Cardiac septum (tissue), 1 donor: ENCODE measurements around the gene WNT3A. TPM values are rescaled to one million over a fixed set of nuclear protein-coding genes. Genes with fewer than 3 reads are reported as not detected.

Source experiments
- DNase-seq: peaks from one replicate; pipeline ENCODE4 v3.0.0-alpha.2; 2020; ENCODE audit warnings: low spot score
- intact Hi-C: fragments of 100-400 bp; cut with DNase I; formaldehyde crosslinking; loops from one replicate; pipeline ENCODE4 v1.14.0; 2022
- total RNA-seq: library from RNA; stranded (reverse); fragmentation: NEBNext Ultra II Directional; extraction: Animal tissue kit (Norgen Biotek cat#: 25700); gene quantifications from one replicate; pipeline ENCODE4 v1.2.1, GENCODE V29; 2021
- donor health status: DM: no; HTN: no; CAD: no.

WNT3A gene
- total RNA-seq, 1 donor from 2014 or later, result not detected

- peak; percentile 66 for DNase-seq
- intact Hi-C loops, result no loop called here
Measured at GRCh38 chr1:228063251-228064191, 56.7 kb downstream of the WNT3A start.

DNA sequence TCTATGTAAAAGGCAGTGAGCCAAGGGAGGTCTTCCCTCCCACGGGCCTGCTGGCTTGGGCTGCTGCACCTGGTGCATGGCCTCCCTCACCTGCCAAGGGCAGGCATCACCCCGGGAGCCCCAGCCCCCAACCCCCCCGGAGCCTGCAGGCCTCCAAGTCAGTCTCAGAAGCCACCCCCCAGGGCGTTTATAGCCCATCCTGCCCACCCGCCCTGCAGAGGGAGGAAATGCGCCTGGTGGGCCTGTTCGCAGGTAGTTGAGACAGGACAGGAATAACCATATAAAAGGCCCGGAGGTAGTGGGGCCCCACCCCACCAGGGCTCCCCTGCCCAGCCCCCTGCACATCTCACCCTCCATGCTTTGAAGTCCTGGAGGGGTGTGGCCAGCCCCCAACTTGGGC lies 57.5 kb downstream of the WNT3A start:
- intact Hi-C loops, result no loop called here
- DNase-seq, result no peak

- intact Hi-C loops, result no loop called here
Measured at GRCh38 chr1:228064741-228065542, 58.1 kb downstream of the WNT3A start.

DNA sequence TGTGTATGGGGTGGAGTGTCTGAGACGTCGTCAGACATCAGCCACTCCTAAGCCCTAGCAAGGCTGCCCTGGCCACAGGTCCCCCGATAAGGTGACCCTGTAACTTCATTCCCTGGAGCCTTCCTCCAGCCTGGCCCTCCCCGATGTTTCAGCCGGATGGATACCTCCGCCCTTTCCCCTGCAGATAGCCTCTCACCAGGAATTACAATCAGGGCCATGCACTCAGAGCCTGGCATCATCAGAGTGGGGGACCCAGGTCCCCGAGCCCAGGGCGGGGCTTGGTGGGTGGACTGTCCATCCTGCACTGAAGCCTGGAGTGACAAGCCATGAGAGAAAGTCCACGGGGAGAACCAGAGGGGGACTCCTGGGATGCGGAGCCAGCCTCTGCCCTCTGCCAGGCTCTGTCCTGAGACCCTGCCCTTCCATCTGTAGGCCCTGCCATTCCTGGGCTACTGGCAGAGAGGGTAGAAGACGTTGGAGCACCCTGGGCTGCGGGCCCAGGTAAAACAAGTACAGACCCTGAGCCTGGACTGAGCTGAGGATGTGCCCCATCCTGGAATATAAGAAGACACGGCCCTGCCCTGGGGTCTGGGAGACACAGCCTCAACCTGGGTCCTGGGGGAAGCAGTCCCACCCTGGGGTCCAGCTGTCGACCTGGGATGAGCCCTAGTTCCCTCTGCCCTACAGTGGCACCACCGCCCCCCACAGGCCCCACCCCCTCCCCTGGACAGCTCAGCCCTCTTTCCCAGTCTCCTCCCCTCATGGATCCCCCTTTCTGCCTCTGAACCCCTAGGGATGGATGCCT lies 58.9 kb downstream of the WNT3A start:
- DNase-seq, result no peak
- intact Hi-C loops, result no loop called here

More at GRCh38 chr1:228064741-228065542, 58.1 kb downstream of the WNT3A start:
- peak; percentile 54 for DNase-seq

DNA sequence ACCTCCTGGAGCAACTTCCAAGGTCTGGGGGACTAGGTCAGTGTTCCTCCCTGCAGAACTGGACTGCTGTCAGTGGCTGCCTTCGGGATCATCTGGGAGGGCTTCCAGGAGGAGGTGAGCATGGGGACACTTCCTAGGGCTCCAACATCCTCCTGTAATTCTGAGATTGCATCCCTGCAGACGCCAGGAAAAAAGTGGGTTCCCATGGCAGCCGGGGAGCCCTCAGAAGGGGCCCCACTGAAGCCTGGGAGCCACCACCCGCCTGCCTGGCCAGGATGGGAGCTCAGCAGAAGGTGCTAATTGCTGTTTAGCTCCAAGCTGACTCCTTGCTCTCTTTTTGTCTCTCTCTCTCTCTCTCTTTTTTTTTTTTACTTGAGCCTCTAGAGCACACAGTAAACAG lies 59.6 kb downstream of the WNT3A start:
- intact Hi-C loops, result no loop called here
- no peak for DNase-seq

DNA sequence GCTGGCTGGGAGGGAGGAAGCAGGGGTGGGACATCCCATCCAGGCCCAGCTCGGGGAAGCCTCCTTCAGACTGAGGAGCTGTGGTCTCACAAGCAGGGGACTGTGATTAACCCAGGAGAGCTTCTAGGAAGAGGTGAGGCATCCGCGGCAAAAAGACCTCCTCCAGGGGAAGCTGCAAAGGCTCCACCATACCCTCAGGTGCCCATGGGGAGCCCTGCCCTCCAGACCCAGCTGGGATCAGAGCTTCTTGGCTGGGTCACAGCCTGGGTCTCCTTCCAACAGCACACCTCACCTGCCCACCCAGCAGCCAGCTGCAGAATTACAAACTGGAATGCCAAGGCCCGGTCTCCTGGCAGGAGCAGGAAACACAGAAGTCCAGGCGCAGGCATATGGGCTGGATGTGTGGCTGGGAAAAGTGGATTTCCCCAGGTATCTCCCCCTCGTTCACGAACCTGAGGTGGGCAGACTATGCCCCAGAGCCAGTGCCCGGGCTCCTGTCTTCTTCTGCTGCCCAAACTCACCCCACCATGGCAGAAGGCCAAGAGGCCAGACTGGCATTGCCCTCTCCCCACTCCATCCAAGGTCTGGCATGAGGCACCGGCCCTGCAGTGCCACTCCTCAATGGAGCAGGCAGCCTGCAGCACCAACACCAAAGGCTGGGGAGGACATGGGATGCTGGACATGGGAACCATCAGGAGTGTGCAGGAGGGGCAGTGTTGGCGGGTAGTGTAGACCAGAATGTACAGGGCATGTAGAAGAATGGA lies 60.3 kb downstream of the WNT3A start:
- no peak for DNase-seq
- intact Hi-C loops, result no loop called here

DNA sequence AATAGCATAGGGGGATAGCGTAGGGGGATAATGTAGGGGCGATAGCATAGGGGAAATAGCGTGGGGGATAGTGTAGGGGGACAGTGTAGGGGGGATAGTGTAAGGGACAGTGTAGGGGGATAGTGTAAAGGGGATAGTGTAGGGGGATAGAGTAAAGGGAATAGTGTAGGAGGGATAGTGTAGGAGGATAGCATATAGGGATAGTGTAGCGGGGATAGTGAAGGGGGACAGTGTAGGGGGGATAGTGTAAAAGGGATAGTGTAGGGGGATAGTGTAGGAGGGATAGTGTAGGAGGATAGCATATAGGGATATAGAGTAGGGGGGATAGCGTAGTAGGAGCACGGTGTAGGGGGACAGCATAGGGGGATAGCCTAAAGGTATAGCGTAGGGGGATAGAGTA lies 61.6 kb downstream of the WNT3A start:
- intact Hi-C loops, result no loop called here
- DNase-seq, result no peak

DNA sequence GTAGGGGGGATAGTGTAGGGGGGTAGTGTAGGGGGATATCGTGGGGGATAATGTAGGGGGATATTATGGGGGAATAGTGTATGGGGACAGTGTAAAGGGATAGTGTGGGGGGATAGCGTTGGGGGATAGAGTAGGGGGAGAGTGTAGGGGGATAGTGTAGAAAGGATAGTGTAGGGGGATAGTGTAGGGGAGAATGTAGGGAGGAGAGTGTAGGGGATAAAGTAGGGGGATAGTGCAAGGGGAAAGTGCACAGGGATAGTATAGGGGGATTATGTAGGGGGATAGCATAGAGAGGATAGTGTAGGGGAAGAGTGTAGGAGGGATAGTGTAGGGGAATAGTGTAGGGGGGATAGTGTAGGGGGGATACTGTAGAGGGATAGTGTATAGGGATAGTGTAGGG lies 63.4 kb downstream of the WNT3A start:
- intact Hi-C loops, result loop anchor here (5.0 kb wide), 1 partner anchor 68 kb away; no protein-coding TSS in a partner anchor
- no peak for DNase-seq

GRCh38 chr1:228070851-228071250 lies 64.1 kb downstream of the WNT3A start:
- intact Hi-C loops, result loop anchor here (5.0 kb wide), 1 partner anchor 69 kb away; no protein-coding TSS in a partner anchor

GRCh38 chr1:228071839-228072657 lies 65.2 kb downstream of the WNT3A start:
- intact Hi-C loops, result loop anchor here (5.0 kb wide), 1 partner anchor 70 kb away; no protein-coding TSS in a partner anchor

More at GRCh38 chr1:228070851-228071250, 64.1 kb downstream of the WNT3A start:
- no peak for DNase-seq

GRCh38 chr1:228072658-228073043 lies 65.9 kb downstream of the WNT3A start:
- no peak for DNase-seq
- intact Hi-C loops, result loop anchor here (5.0 kb wide), 1 partner anchor 70 kb away; no protein-coding TSS in a partner anchor

More at GRCh38 chr1:228071839-228072657, 65.2 kb downstream of the WNT3A start:
- no peak for DNase-seq

DNA sequence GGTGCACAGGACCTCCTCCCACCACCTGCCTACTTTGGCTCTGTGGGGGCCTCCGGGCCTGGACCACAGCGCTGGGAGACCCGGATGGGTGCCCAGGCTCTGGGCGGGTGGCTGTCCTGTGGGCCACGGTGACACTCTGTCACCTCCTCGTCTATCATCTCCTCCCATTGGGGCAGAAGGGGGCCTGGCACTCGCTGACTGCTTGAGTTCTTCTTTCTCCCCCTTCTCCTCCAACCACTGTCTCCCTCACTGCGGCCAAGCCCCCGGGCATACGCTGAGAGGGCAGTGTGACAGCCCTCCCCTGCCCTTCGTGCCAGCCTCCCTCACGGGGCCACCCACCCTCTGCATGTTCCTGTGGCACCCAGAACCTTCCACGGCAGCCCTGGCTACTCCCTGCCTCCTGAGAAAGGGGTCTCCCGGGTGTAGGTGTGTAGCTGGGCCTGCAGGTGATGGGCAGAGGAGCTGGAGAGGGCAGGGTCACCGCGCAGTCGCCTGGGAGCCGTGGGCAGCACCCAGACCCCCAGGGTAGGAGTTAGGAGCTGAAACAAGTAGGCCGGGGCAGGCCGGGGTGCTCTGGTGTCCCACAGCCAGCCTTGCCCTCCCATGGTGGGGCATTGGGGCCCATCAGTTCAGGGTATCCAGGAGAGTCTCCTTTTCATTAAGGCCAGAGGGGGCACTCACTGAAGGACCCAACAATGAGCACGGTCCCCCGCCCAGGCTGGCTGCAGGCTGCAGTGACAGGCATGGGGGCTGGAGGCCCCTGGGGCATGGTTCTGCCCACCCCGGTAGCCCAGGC lies 66.5 kb downstream of the WNT3A start:
- intact Hi-C loops, result loop anchor here (5.0 kb wide), 1 partner anchor 71 kb away; no protein-coding TSS in a partner anchor
- DNase-seq, result no peak

DNA sequence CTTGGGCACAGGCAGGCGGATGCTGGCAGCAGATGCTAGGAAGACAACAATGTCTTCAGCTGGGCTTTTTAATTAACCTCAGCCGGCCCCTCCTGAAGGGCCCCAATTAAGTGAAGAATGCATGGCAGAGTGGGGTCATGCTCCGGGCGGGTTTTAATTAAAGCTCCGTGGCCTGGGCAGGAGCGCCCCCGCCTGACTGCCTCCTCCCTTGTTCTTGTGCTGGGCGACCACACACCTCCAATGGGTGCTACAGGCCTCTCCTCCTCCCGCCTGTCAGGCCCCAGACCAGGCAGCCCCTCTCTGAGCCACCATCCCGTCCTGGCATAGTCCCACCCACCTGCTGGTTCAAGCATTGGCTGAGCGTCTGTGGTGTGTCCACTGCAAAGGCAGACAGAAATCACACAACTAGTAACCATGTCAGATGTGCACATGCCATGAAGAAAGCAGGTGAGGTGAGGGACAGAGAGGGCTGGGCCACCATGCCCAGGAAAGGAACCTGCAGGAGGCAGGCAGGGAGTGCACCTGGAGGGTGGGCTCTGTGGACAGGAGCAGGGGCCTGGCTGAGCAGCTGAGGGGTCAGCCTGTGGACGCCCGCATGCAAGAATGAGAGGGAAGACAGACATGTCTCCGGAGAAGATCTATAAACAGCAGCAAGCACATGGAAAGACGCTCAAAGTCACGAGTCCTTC lies 67.2 kb downstream of the WNT3A start:
- intact Hi-C loops, result loop anchor here (5.0 kb wide), 1 partner anchor 72 kb away; no protein-coding TSS in a partner anchor
- DNase-seq, result no peak

DNA sequence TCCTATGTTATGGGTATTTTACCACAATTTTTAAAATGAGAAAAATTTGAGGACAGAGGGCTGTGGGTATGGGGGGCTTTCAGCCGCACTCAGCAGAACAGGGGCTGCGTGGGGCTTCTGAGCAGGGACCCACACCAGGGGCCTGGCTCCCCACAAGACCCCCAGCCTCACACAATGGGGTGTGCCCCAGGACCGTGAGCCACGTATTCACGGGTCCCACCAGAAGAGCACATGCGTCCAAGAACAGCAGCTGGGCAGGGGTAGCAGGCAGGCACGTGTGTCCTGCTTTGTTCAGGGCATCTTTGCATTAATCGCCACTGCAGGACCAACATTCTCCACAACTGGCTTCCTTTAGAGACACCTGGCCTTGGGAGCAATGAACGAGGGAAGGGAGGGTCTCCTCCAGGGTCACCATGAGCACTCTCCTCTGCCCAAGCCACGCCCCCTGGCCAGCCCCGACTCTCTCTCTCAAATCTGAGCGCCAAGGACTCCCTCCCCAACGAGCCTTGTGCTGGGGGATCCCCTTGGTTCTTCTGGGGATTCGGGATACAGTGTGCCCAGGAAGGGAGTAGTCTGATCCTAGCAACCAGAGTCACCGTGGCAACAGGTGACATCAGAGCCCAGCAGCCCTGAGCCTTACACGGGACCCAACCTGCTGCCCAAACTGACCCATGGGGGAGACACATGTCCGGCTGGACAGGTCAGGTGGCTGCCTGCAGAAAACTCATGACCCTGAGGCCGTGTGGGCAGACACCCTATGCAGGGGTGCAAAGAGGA lies 68.3 kb downstream of the WNT3A start:
- DNase-seq, result peak; percentile 61
- intact Hi-C loops, result loop anchor here (5.0 kb wide), 1 partner anchor 73 kb away; no protein-coding TSS in a partner anchor

DNA sequence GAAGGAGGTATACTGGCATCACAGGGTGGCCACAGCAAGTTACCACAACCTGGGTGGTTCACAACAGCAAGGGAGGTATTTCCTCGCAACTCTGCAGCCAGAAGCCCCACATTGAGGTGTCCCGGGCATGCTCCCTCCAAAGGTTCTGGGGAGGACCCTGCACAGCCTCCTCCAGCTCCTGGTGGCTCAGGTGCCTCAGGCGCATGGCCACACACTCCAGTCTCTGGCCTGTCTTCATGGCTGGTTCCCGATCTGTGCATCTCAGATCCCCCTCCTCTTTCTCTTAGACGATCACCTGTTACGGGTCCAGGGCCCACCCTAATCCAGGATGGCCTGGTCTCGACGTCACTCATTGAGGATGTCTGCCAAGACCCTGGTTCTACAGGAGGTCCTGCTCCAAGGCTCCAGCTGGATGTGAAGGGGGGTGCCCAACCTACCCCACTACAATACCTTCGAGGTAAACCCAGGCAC lies 69.0 kb downstream of the WNT3A start:
- intact Hi-C loops, result no loop called here

More for the DNA sequence above, 69.0 kb downstream of the WNT3A start:
- peak; percentile 68 for DNase-seq
